ENCODE results near the gene HOXA5.

The HOXA5 gene

GRCh38 chr7:27170426-27171324 lies 27.2 kb upstream of the HOXA5 start:
- no peak for DNase-seq

- no peak for DNase-seq
Measured at GRCh38 chr7:27169658-27170425, 26.4 kb upstream of the HOXA5 start.

- DNase-seq = no peak
Measured at GRCh38 chr7:27168265-27168947, 24.9 kb upstream of the HOXA5 start.

GRCh38 chr7:27167916-27168264 lies 24.4 kb upstream of the HOXA5 start:
- no peak for DNase-seq

GRCh38 chr7:27166531-27167505 lies 23.3 kb upstream of the HOXA5 start:
- DNase-seq = no peak

- no peak for DNase-seq
Measured at GRCh38 chr7:27165996-27166530, 22.6 kb upstream of the HOXA5 start.

GRCh38 chr7:27165089-27165995 lies 21.9 kb upstream of the HOXA5 start, which contains the start of gene HOXA9:
Gene HOXA9, minus strand, starts transcription at chr7:27165537. Its CDS starts 80 bp downstream, at chr7:27165457.
- DNase-seq = no peak

GRCh38 chr7:27164367-27165088 lies 21.0 kb upstream of the HOXA5 start:
- DNase-seq = no peak

GRCh38 chr7:27164045-27164366 lies 20.5 kb upstream of the HOXA5 start:
- no peak for DNase-seq

GRCh38 chr7:27163288-27164044 lies 20.0 kb upstream of the HOXA5 start:
- no peak for DNase-seq

- DNase-seq = no peak
Measured at GRCh38 chr7:27162561-27163287, 19.2 kb upstream of the HOXA5 start.

GRCh38 chr7:27161721-27162560 lies 18.5 kb upstream of the HOXA5 start:
- DNase-seq = peak; percentile 9

GRCh38 chr7:27161214-27161720 lies 17.8 kb upstream of the HOXA5 start:
- no peak for DNase-seq

- peak; percentile 85 for DNase-seq
Measured at GRCh38 chr7:27160546-27161213, 17.2 kb upstream of the HOXA5 start.

GRCh38 chr7:27160145-27160545 lies 16.7 kb upstream of the HOXA5 start:
- peak; percentile 27 for DNase-seq

GRCh38 chr7:27159266-27160144 lies 16.0 kb upstream of the HOXA5 start:
- DNase-seq = no peak
